GM18511 (cell line): ENCODE results near the gene METAP1D.

ENCODE experiments used
- ATAC-seq: cut with Tn5 transposase; IDR thresholded peaks from one replicate; pipeline ENCODE4 v1.9.1; 2021; ENCODE audit warnings: mild to moderate bottlenecking, moderate library complexity; ENCODE audit not compliant: unreplicated experiment

METAP1D gene

GRCh38 chr2:172090044-172090961 is 90.5 kb downstream of the METAP1D start:
- no peak for ATAC-seq

- ATAC-seq: no peak
Observed at GRCh38 chr2:172091000-172091641, 91.4 kb downstream of the METAP1D start.

- ATAC-seq: no peak
Observed at GRCh38 chr2:172091761-172092566, 92.2 kb downstream of the METAP1D start.

- no peak for ATAC-seq
Observed at GRCh38 chr2:172092716-172093415, 93.1 kb downstream of the METAP1D start.

- ATAC-seq: no peak
Observed at GRCh38 chr2:172093416-172094293, 93.9 kb downstream of the METAP1D start.

GRCh38 chr2:172094294-172095145 is 94.8 kb downstream of the METAP1D start:
- ATAC-seq: no peak

- ATAC-seq: no peak
Observed at GRCh38 chr2:172095146-172095904, 95.6 kb downstream of the METAP1D start.

GRCh38 chr2:172095905-172096625 is 96.3 kb downstream of the METAP1D start:
- ATAC-seq: no peak

GRCh38 chr2:172096626-172097547 is 97.1 kb downstream of the METAP1D start:
- no peak for ATAC-seq

- ATAC-seq: no peak
Observed at GRCh38 chr2:172097557-172098131, 97.9 kb downstream of the METAP1D start.

GRCh38 chr2:172098287-172098649 is 98.5 kb downstream of the METAP1D start:
- no peak for ATAC-seq

- no peak for ATAC-seq
Observed at GRCh38 chr2:172098650-172099471, 99.1 kb downstream of the METAP1D start.

GRCh38 chr2:172099472-172100079 is 99.8 kb downstream of the METAP1D start:
- no peak for ATAC-seq

GRCh38 chr2:172100080-172100934 is 100.6 kb downstream of the METAP1D start:
- no peak for ATAC-seq
